A549 (cell line): ENCODE measurements around the gene TBC1D4. TPM values are rescaled to one million over a fixed set of nuclear protein-coding genes. Genes with fewer than 3 reads are reported as not detected.

ENCODE experiments used
- ATAC-seq, 2 experiments: fragments of 200-7000 bp in 1 of 2; fragments of >200 bp in 1 of 2; cut with Nextera tagmentation in 1 of 2; cut with Tn5 transposase in 1 of 2; 3 replicates each; pipeline versions ENCODE4 v1.8.0 to v1.9.1; 2018 to 2020; ENCODE audit warnings: mild to moderate bottlenecking in 1 of 2, moderate library complexity in 1 of 2
- CTCF ChIA-PET: fragments of 300-600 bp; sonication (Branson Sonifier 250); formaldehyde crosslinking; extraction: SDS; loops from one replicate; lab custom pipeline; 2021; ENCODE audit warnings: antibody characterized with exemption, inconsistent platforms; lab: Yijun Ruan, JAX
- POLR2A ChIA-PET: fragments of 350-600 bp; formaldehyde crosslinking; extraction: SDS; loops from one replicate; lab custom pipeline; 2021; ENCODE audit warnings: antibody characterized with exemption, inconsistent platforms; lab: Yijun Ruan, JAX
- DNase-seq, 2 experiments: peaks; one replicate each; pipeline versions ENCODE4 v3.0.0 to v3.0.0-alpha.2; 2011 to 2016; ENCODE audit warnings: low read depth in 1 of 2, low spot score in 1 of 2
- FAIRE-seq: peaks from 2 replicates; lab custom pipeline; 2011; peaks lifted over from hg19 to GRCh38; lab: Jason Lieb, UNC
- H3K27ac ChIP-seq, 2 experiments: fragments of >200 bp; sonication (Bioruptor Twin); formaldehyde crosslinking; 3 replicates each; pipeline ENCODE4 v1.5.1; 2016 to 2017
- H3K4me1 ChIP-seq: fragments of >200 bp; sonication (Bioruptor Twin); formaldehyde crosslinking; 3 replicates; pipeline ENCODE4 v1.6.1; 2016
- H3K4me2 ChIP-seq: fragments of >200 bp; sonication (Bioruptor Twin); formaldehyde crosslinking; 3 replicates; pipeline ENCODE4 v1.6.1; 2016
- H3K4me3 ChIP-seq: fragments of >200 bp; sonication (Bioruptor Twin); formaldehyde crosslinking; 3 replicates; pipeline ENCODE4 v1.5.1; 2016
- H3K9me3 ChIP-seq: fragments of >200 bp; sonication (Bioruptor Twin); formaldehyde crosslinking; 3 replicates; pipeline ENCODE4 v1.6.1; 2016
- ATOH8 ChIP-seq: fragments of 250-450 bp; sonication (Bioruptor Pico); IDR thresholded peaks from 2 replicates; pipeline ENCODE4 v1.5.0; 2020; ENCODE audit warnings: low read depth, mild to moderate bottlenecking, moderate library complexity
- CEBPB ChIP-seq, 2 experiments: fragments of >200 bp in 1 of 2; sonication (Bioruptor Twin) in 1 of 2; formaldehyde crosslinking in 1 of 2; IDR thresholded peaks; 2 replicates each; pipeline ENCODE4 v1.6.1; 2012 to 2016
- CHD2 ChIP-seq: fragments of 150-350 bp; IDR thresholded peaks from 2 replicates; pipeline ENCODE4 v1.6.1; 2014; ENCODE audit warnings: low read length; ENCODE audit not compliant: partially characterized antibody
- CHD4 ChIP-seq: fragments of 200-600 bp; sonication (generic); IDR thresholded peaks from 2 replicates; pipeline ENCODE4 v1.6.1; 2016; ENCODE audit warnings: antibody characterized with exemption, mild to moderate bottlenecking, borderline replicate concordance
- EHF ChIP-seq: fragments of 250-450 bp; sonication (Bioruptor Pico); IDR thresholded peaks from 2 replicates; pipeline ENCODE4 v1.5.0; 2020; ENCODE audit warnings: mild to moderate bottlenecking
- EHMT2 ChIP-seq: fragments of 200-600 bp; sonication (generic); IDR thresholded peaks from 2 replicates; pipeline ENCODE4 v1.6.1; 2016; ENCODE audit warnings: antibody characterized with exemption, low read depth, mild to moderate bottlenecking, moderate library complexity
- EP300 ChIP-seq, 2 experiments: fragments of >200 bp; sonication (Bioruptor Twin); formaldehyde crosslinking; IDR thresholded peaks; 2 replicates in 1 of 2; 3 replicates in 1 of 2; pipeline ENCODE4 v1.6.1; 2016 to 2017
- HOXA7 ChIP-seq: fragments of 250-450 bp; sonication (Bioruptor Pico); IDR thresholded peaks from 2 replicates; pipeline ENCODE4 v1.5.0; 2020; ENCODE audit warnings: mild to moderate bottlenecking, moderate library complexity
- HOXB13 ChIP-seq: fragments of 250-450 bp; sonication (Bioruptor Pico); IDR thresholded peaks from 2 replicates; pipeline ENCODE4 v1.5.0; 2020; ENCODE audit warnings: low read depth, mild to moderate bottlenecking, moderate library complexity
- JUNB ChIP-seq: fragments of >200 bp; sonication (Bioruptor Twin); formaldehyde crosslinking; IDR thresholded peaks from 2 replicates; pipeline ENCODE4 v1.6.1; 2016
- NFE2L2 ChIP-seq: fragments of 150-350 bp; conservative IDR thresholded peaks from 2 replicates; pipeline ENCODE4 v1.6.1; 2014; ENCODE audit warnings: low read length
- NPAS2 ChIP-seq: fragments of 250-450 bp; sonication (Bioruptor Pico); IDR thresholded peaks from 2 replicates; pipeline ENCODE4 v1.8.0; 2022; ENCODE audit warnings: mild to moderate bottlenecking, moderate library complexity, borderline replicate concordance
- PBX3 ChIP-seq: IDR thresholded peaks from 2 replicates; pipeline ENCODE4 v1.6.1; 2012
- POLR2A ChIP-seq: IDR thresholded peaks from 2 replicates; pipeline ENCODE4 v1.6.1; 2012; ENCODE audit warnings: mild to moderate bottlenecking, low read length
- RAD21 ChIP-seq, 2 experiments: fragments of >200 bp in 1 of 2; sonication (Bioruptor Twin) in 1 of 2; formaldehyde crosslinking in 1 of 2; IDR thresholded peaks in 1 of 2; conservative IDR thresholded peaks in 1 of 2; 2 replicates in 1 of 2; 3 replicates in 1 of 2; pipeline ENCODE4 v1.6.1; 2012 to 2018; ENCODE audit warnings: inconsistent platforms in 1 of 2
- RARB ChIP-seq: fragments of 250-450 bp; sonication (Bioruptor Pico); IDR thresholded peaks from 2 replicates; pipeline ENCODE4 v1.8.0; 2021; ENCODE audit warnings: mild to moderate bottlenecking, moderate library complexity
- RCOR1 ChIP-seq: fragments of 150-350 bp; IDR thresholded peaks from 2 replicates; pipeline ENCODE4 v1.6.1; 2014; ENCODE audit warnings: antibody characterized with exemption, low read length, low read depth
- RFX5 ChIP-seq: fragments of 450-650 bp; IDR thresholded peaks from 2 replicates; pipeline ENCODE4 v1.7.1; 2014; ENCODE audit warnings: antibody characterized with exemption, mild to moderate bottlenecking, moderate library complexity
- RNF2 ChIP-seq: fragments of 200-600 bp; sonication (generic); IDR thresholded peaks from 2 replicates; pipeline ENCODE4 v1.6.1; 2016; ENCODE audit warnings: low read depth, mild to moderate bottlenecking, antibody characterized with exemption, moderate library complexity, borderline replicate concordance
- SREBF2 ChIP-seq: fragments of 450-650 bp; IDR thresholded peaks from 2 replicates; pipeline ENCODE4 v1.6.1; 2014; ENCODE audit warnings: mild to moderate bottlenecking, moderate library complexity
- ZC3H11A ChIP-seq: fragments of 450-650 bp; IDR thresholded peaks from 2 replicates; pipeline ENCODE4 v1.6.1; 2014; ENCODE audit warnings: antibody characterized with exemption, mild to moderate bottlenecking
- ZNF302 ChIP-seq: fragments of 250-450 bp; sonication (Bioruptor Pico); IDR thresholded peaks from 2 replicates; pipeline ENCODE4 v1.9.0; 2021; ENCODE audit warnings: inconsistent platforms, mild to moderate bottlenecking, moderate library complexity
- WGBS: methylation state at CpG from one replicate; pipeline ENCODE4 v1.1.6; 2017; ENCODE audit errors: missing lambda C conversion rate; 5-methylcytosine and 5-hydroxymethylcytosine counted together
- polyA plus RNA-seq, 4 experiments: library from polyadenylated mRNA; depleted of rRNA in 3 of 4; stranded (reverse); fragments of >200 nt; fragmentation: RNase III in 1 of 4; extraction: RNeasy Plus Mini Kit Qiagen cat#74134 plus additional on column Dnase treatment in 1 of 4; gene quantifications; 2 replicates in 3 of 4; 3 replicates in 1 of 4; pipeline ENCODE4 v1.2.3, GENCODE V29; 2011 to 2017
- TF ChIP-seq, protein P1 (sequence below): fragments of >200 bp; sonication (Bioruptor Twin); formaldehyde crosslinking; IDR thresholded peaks from 3 replicates; pipeline ENCODE4 v1.5.1; 2016
- TF ChIP-seq, protein P2 (sequence below): fragments of 150-350 bp; IDR thresholded peaks from 2 replicates; pipeline ENCODE4 v1.6.1; 2014; ENCODE audit warnings: low read depth, mild to moderate bottlenecking, low read length
- TF ChIP-seq, protein P3 (sequence below): IDR thresholded peaks from 2 replicates; pipeline ENCODE4 v1.6.1; 2012

The TBC1D4 gene
- polyA plus RNA-seq, 2 of the 4 experiments (the other 2 are of a cell fraction) = 9.5 to 12.5 TPM

GRCh38 chr13:75295201-75295600, 186.8 kb downstream of the TBC1D4 start (continued):
- no peak for TF ChIP-seq PBX3

DNA sequence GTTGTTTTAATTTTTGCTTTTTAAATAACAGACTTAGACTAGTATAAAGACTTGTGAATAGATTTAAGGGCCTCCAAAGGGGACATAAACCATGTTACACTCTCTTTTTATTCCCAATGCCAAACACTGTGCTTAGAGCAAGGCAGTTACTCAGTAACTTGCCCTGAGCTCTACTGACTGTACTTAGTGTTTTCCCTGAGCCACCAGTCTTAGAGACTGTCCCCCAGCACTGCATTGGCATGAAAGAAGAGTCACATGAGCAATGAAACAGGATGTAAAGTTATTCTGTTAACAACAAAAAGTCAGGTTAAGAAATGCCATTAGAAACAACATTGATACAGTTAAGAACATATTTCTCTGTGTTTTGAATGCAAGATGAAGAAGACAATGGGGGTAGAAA, 187.9 kb downstream of the TBC1D4 start:
- TF ChIP-seq POLR2A = no peak
- TF ChIP-seq RFX5 = no peak
- TF ChIP-seq RNF2 = no peak
- TF ChIP-seq, protein P1, sequence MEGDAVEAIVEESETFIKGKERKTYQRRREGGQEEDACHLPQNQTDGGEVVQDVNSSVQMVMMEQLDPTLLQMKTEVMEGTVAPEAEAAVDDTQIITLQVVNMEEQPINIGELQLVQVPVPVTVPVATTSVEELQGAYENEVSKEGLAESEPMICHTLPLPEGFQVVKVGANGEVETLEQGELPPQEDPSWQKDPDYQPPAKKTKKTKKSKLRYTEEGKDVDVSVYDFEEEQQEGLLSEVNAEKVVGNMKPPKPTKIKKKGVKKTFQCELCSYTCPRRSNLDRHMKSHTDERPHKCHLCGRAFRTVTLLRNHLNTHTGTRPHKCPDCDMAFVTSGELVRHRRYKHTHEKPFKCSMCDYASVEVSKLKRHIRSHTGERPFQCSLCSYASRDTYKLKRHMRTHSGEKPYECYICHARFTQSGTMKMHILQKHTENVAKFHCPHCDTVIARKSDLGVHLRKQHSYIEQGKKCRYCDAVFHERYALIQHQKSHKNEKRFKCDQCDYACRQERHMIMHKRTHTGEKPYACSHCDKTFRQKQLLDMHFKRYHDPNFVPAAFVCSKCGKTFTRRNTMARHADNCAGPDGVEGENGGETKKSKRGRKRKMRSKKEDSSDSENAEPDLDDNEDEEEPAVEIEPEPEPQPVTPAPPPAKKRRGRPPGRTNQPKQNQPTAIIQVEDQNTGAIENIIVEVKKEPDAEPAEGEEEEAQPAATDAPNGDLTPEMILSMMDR = no peak
- TF ChIP-seq ZC3H11A = no peak
- TF ChIP-seq CEBPB (IDR thresholded peaks at IDR 0.05) = no peak
- no peak for TF ChIP-seq EHMT2
- no peak for TF ChIP-seq JUNB
- no peak for TF ChIP-seq NFE2L2
- no peak for TF ChIP-seq EP300 (IDR thresholded peaks at IDR 0.05)
- TF ChIP-seq RCOR1 = no peak
- no peak for TF ChIP-seq HOXA7
- TF ChIP-seq NPAS2 (CRISPR knock-in tag) = no peak
- TF ChIP-seq RARB (CRISPR knock-in tag) = no peak
- no peak for TF ChIP-seq ATOH8 (CRISPR knock-in tag)
- TF ChIP-seq SREBF2 = no peak
- no peak for TF ChIP-seq HOXB13
- TF ChIP-seq CHD2 = no peak
- TF ChIP-seq RAD21 (conservative IDR thresholded peaks at IDR 0.05 in 1 of 2, IDR thresholded peaks at IDR 0.05 in 1 of 2) = no peak
- DNase-seq (no peak), FAIRE-seq (no peak), ATAC-seq (no peak)
- Histone ChIP-seq H3K4me1 (no peaks in the 10 kb centered on the region), H3K4me2 (no peak overlapping the region), H3K9me3 (no peaks in the 10 kb centered on the region), H3K4me3 (no peak overlapping the region), H3K27ac (no peak overlapping the region)
- POLR2A ChIA-PET = no interaction called here
- CTCF ChIA-PET = no interaction called here

DNA sequence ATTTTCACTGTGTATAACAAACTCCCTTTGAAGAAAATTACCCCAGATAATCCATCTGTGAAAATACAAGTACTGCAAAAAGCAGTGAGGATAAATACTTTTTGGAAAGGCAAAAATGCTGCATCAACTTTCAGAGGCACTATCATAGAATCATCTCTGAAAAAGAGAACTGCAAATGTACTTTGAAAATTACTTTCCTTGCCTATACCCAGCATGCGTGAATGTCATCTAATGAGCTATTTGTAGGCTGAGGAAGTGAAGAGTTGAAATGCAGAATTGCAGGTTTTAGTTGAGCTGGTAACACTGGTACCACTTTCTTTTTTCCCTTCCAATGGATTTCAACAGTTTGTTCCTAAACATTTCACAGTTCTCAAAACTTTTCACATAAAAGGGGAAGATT, 196.7 kb downstream of the TBC1D4 start:
- no peak for TF ChIP-seq EP300 (IDR thresholded peaks at IDR 0.05)
- no peak for TF ChIP-seq ZNF302 (CRISPR knock-in tag)
- TF ChIP-seq RAD21 (conservative IDR thresholded peaks at IDR 0.05 in 1 of 2, IDR thresholded peaks at IDR 0.05 in 1 of 2) = no peak
- TF ChIP-seq, protein P2, sequence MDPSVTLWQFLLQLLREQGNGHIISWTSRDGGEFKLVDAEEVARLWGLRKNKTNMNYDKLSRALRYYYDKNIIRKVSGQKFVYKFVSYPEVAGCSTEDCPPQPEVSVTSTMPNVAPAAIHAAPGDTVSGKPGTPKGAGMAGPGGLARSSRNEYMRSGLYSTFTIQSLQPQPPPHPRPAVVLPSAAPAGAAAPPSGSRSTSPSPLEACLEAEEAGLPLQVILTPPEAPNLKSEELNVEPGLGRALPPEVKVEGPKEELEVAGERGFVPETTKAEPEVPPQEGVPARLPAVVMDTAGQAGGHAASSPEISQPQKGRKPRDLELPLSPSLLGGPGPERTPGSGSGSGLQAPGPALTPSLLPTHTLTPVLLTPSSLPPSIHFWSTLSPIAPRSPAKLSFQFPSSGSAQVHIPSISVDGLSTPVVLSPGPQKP = no peak
- TF ChIP-seq EHF (CRISPR knock-in tag) = no peak
- TF ChIP-seq CHD4 = no peak
- TF ChIP-seq, protein P3, sequence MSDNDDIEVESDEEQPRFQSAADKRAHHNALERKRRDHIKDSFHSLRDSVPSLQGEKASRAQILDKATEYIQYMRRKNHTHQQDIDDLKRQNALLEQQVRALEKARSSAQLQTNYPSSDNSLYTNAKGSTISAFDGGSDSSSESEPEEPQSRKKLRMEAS = no peak
- no peak for TF ChIP-seq EHMT2

More for the DNA sequence above, 196.7 kb downstream of the TBC1D4 start:
- Histone ChIP-seq H3K4me1 (no peaks in the 10 kb centered on the region), H3K27ac (no peak overlapping the region), H3K4me2 (no peak overlapping the region), H3K9me3 (no peaks in the 10 kb centered on the region), H3K4me3 (no peak overlapping the region)
- no peak for DNase-seq
- 100% methylated on average over 1 of the region's 1 CpG for WGBS
- no peak for ATAC-seq
- ChIA-PET CTCF (no interaction called here), POLR2A (no interaction called here)
- FAIRE-seq = no peak
